Inflammatory macrophage treated with lipopolysaccharide for 1 hour (primary cell): ENCODE measurements around the gene GORAB.

Source experiments
- DNase-seq, 2 donors: peaks; one replicate each; pipeline ENCODE4 v3.0.0-alpha.2; 2020 to 2022

GORAB gene

GRCh38 chr1:170531758-170532657, at the start of gene GORAB:
GORAB (plus strand) TSS chr1:170532166; CDS start chr1:170532224, 58 bp downstream.
- DNase-seq, result peak; percentile 94 to 95

- no peak for DNase-seq
Measured at GRCh38 chr1:170483051-170483450, 48.9 kb upstream of the GORAB start.

- no peak for DNase-seq
Measured at GRCh38 chr1:170487503-170487902, 44.5 kb upstream of the GORAB start.

GRCh38 chr1:170491291-170491690, 40.7 kb upstream of the GORAB start:
- no peak for DNase-seq

GRCh38 chr1:170494369-170494768, 37.6 kb upstream of the GORAB start:
- no peak for DNase-seq

- no peak for DNase-seq
Measured at GRCh38 chr1:170495006-170495405, 37.0 kb upstream of the GORAB start.

GRCh38 chr1:170498876-170499275, 33.1 kb upstream of the GORAB start:
- no peak for DNase-seq

- no peak for DNase-seq
Measured at GRCh38 chr1:170503665-170504064, 28.3 kb upstream of the GORAB start.

GRCh38 chr1:170510163-170510562, 21.8 kb upstream of the GORAB start:
- DNase-seq, result no peak

- DNase-seq, result no peak
Measured at GRCh38 chr1:170511038-170511437, 20.9 kb upstream of the GORAB start.

GRCh38 chr1:170513138-170513537, 18.8 kb upstream of the GORAB start:
- DNase-seq, result no peak

GRCh38 chr1:170518185-170518834, 13.7 kb upstream of the GORAB start:
- no peak for DNase-seq

- no peak for DNase-seq
Measured at GRCh38 chr1:170518965-170519364, 13.0 kb upstream of the GORAB start.

GRCh38 chr1:170520601-170521000, 11.4 kb upstream of the GORAB start:
- no peak for DNase-seq

- no peak for DNase-seq
Measured at GRCh38 chr1:170521818-170522217, 10.1 kb upstream of the GORAB start.

- DNase-seq, result peak; percentile 16 to 45
Measured at GRCh38 chr1:170530972-170531757, 801 bp upstream of the GORAB start.

- peak; percentile 73 to 80 for DNase-seq
Measured at GRCh38 chr1:170533298-170533697, 1.3 kb downstream of the GORAB start.

GRCh38 chr1:170534626-170535147, 2.7 kb downstream of the GORAB start:
- DNase-seq, result no peak

- no peak for DNase-seq
Measured at GRCh38 chr1:170535418-170535817, 3.5 kb downstream of the GORAB start.

GRCh38 chr1:170536924-170537551, 5.1 kb downstream of the GORAB start:
- peak in 1 of 2 donors; percentile 36 for DNase-seq

GRCh38 chr1:170537798-170538503, 6.0 kb downstream of the GORAB start:
- DNase-seq, result peak; percentile 30 to 52

GRCh38 chr1:170538687-170539086, 6.7 kb downstream of the GORAB start:
- no peak for DNase-seq
